ENCODE results near the gene NDUFAF8. TPM values are rescaled to one million over a fixed set of nuclear protein-coding genes. Genes with fewer than 3 reads are reported as not detected.

Gene NDUFAF8
- total RNA-seq, 2 donors from 2014 or later, result 60.2 to 66.5 TPM

DNA sequence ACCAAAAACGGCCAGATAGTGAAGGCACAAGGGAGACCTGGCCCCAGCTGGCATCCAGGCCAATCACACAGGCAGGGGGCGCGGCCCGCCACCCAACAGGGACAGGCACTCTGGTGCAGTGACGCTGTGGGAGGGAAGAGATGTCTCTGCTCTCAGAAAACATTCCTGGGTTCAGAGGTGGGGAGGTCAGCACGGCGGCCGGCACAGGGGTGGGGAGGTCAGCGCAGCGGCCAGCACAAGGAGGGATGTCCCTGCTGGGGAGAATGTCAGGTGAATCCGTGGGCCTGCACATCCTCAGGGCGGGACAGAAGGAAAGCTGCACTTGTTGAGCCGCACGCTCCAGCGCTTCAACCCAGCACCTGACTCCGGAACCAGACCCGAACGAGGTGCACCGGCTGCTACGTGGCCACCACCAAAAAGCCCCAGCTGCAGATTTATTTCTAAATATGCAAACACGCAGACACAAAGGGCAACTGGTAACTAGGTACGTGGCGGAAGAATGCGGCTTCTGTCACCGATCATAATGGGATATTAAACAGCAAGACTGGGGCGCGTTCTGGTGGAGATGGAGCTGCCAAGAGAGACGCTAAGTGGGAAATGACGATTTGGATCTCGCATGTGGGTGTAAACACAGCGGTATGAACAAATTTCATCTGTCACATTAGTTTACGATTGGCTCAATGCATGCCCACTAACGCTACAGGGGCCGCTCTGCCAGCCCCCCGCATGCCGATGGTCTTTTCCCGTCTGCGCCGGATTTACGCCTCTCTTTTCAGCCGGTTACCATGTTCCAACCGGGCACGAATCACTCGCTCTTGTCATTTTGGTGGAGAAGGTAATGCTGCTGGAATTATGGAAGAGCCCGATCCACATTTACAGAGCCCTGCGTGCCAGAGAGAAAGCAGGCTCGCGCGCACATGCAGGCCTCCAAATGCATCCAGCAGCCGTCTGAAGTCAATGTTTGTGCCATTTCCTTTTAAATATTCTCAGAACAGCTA, 40.5 kb downstream of the NDUFAF8 start:
- intact Hi-C loops (cut with DNase I), result no loop called here
- ATAC-seq (no peak), DNase-seq (no peak)

DNA sequence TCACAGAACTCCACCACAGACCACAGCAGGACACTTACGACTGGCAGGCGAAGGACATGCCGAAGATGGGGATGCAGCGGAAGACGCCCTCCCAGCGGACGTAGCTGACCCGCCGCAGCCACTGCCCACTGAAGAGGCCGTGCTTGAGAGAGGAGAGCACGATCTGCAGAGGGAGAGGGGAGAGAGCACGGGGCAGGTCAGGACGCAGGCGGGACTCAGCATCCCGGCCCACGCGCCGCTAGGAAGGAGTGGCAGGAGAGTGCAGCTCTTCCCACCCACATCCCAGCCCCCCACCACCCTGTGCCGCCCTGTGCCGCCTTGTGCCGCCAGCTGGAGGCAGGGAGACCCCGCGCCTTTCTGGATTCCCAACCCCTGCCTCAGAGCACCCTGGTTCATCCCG, 41.5 kb downstream of the NDUFAF8 start:
- intact Hi-C loops (cut with DNase I), result no loop called here
- ATAC-seq, result no peak
- no peak for DNase-seq

DNA sequence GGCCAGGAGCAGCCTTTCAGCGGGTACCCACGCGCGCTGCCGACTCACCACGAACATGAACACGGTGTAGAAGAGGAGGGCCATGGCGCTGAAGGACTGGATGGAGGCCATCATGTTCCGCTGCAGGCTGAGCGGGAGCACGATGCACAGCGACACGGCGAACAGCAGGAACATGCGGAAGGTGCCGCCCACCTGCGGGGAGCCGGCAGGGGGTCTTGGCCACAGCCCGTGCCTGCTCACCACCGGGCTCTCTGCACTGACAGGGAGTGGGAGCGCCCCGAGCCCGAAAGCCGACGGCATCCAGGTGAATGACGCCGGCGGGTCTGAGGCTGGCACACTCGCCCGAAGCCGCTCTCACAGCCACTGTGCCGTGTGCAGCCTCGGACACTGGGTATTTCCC, 43.0 kb downstream of the NDUFAF8 start:
- DNase-seq, result no peak
- intact Hi-C loops (cut with DNase I), result no loop called here

DNA sequence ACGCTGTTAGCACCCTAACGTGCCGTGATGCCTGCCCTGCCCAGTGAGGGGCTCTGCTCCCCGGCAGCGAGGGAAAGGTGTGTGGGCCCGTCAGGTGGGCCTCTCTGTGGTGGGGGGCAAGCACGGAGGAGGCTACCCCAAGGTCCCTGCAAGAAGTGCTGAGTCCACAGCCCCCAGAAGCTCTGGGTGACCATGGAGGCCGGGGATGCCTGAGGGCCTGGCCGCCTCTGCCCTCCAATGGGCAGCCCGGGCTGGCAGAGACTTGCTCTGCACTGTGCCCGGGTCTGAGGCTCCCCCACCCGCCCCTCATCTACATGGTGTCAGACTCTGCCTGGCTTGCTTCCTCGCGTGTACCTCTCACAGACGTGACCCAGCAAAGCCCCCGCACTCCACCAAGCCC, 43.8 kb downstream of the NDUFAF8 start:
- no peak for DNase-seq
- intact Hi-C loops (cut with DNase I), result no loop called here
- ATAC-seq, result no peak

More for the DNA sequence above, 43.0 kb downstream of the NDUFAF8 start:
- no peak for ATAC-seq

DNA sequence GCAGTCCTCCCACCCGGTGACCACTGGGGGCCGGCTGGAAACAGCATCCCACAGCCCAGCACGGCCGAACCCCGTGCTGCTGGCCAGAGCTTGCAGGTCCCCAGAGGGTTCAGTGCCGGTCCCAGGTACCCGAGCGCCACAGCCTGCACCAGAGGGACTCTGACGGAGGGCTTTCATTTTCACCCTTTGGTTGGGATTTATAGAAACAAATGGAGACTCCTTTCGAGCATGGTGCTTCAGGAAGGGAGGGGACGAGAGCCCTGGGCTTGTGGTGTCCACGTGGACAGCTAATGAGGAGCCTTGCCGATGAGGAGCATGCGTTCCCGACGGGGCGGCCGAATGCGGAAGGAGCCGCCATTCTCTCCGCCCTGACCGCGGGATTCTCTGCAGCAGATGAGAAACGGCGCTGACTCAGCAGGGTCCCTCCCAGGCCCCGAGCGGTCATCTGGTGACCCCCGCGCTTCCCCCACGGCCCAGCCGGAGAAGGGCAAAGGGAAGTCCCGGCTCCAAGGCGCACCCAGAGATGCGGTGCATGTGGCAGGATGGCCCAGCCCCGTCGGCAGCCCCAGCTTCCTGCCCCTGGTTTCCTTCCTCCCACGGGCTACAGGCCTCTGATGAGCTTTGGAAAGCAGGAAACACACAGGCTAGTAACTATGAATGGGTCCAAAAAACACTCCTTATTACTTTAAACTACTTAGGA, 46.2 kb downstream of the NDUFAF8 start:
- intact Hi-C loops (cut with DNase I), result no loop called here
- ATAC-seq, result peak; percentile 81 to 85
- peak; percentile 90 for DNase-seq

GRCh38 chr17:81285894-81286293, 46.8 kb downstream of the NDUFAF8 start:
- intact Hi-C loops (cut with DNase I), result no loop called here
- ATAC-seq, result peak; percentile 7 to 24

DNA sequence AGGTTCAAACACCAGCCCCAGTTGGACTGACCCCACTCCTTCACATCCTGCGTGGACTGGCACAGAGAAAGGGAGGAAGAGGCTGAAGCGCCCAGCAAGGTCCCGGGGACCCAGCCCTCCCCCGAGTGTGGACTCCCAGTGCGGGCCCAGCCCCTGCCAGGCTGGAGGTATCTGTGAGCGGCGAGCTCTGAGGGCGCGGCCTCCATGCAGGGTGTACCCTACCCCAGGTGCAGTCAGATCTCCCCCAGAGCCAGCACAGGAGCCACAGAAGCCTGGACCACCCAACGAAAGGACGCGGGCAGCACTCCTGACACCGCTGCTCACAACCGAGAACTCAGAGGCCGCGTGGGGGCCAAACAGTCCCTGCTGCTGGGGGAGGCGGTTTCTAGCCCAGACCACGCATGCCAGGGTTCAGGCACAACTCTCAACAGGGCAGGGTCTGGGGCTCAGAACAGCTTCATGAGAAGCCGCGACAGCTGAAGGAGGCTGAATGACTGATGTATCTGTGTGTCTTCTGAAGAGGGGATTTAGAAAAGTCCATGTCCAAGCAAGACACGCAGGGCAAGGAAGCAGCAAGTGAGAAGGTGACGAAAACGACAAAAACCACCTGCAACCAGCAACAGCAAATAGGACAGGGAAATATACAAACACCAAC, 47.5 kb downstream of the NDUFAF8 start:
- no peak for DNase-seq

More at GRCh38 chr17:81285894-81286293, 46.8 kb downstream of the NDUFAF8 start:
- no peak for DNase-seq

GRCh38 chr17:81287152-81287551, 48.0 kb downstream of the NDUFAF8 start:
- no peak for DNase-seq
- no peak for ATAC-seq
- intact Hi-C loops (cut with DNase I), result no loop called here

More for the DNA sequence above, 47.5 kb downstream of the NDUFAF8 start:
- intact Hi-C loops (cut with DNase I), result no loop called here
- ATAC-seq, result no peak

- no peak for ATAC-seq
- intact Hi-C loops (cut with DNase I), result no loop called here
- DNase-seq, result no peak
Observed at GRCh38 chr17:81287741-81288430, 48.8 kb downstream of the NDUFAF8 start.

- no peak for ATAC-seq
- no peak for DNase-seq
- intact Hi-C loops (cut with DNase I), result no loop called here
Observed at GRCh38 chr17:81288715-81289114, 49.6 kb downstream of the NDUFAF8 start.

DNA sequence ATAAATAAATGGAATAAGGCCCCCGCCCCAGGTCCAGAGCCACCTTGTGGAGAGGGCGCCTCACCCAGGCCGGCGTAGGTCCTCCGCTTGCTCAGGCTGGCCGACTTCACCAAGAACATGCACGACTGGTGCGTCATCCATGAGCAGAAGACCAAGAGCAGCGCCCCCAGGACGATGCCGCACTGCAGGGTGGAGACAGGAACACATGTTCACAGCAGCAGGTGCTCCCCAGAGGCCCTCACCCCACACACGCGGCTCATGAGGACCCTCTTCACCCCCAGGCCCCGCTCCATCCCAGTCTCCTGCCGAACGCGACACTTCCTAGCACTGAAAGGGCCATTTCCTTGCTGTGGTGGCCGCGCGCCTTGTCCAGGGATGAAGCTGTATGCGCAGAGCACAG, 50.5 kb downstream of the NDUFAF8 start:
- intact Hi-C loops (cut with DNase I), result loop anchor here (5.0 to 10.0 kb wide), 4 partner anchors 103 to 195 kb away; partner anchors contain the start of gene BAHCC1 (in 1 of the 2)
- ATAC-seq, result no peak
- DNase-seq, result no peak

DNA sequence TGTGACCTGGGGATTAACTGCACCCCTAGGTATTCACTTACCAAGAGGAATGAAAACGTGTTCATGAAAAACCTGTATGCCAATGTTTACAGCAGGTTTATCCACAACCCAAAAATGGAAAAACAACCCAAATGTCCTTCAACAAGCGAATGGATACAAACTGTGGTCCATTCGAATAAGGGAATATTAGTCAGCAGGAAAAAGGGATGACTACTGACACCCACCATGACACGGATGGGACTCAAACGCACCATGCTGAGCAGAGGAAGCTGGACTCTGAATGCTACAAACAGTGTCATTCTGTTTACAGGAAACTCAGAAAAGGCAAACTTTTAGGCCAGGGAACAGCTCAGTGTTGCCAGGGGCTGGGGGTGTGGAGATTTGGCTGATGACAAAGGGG, 51.1 kb downstream of the NDUFAF8 start:
- DNase-seq, result no peak
- intact Hi-C loops (cut with DNase I), result loop anchor here (5.0 to 10.0 kb wide), 4 partner anchors 102 to 195 kb away; partner anchors contain the start of gene BAHCC1 (in 1 of the 2)

More for the DNA sequence above, 51.1 kb downstream of the NDUFAF8 start:
- ATAC-seq, result no peak

Other genes with a start within 250 kb of the NDUFAF8 start
- gene CHMP6, start 247.5 kb upstream of the NDUFAF8 start, total RNA-seq, result 10 to 100 TPM; 17.4 to 19.1 TPM
- 10 to 100 TPM; 32.8 to 38.0 TPM for gene BAIAP2, start 204.2 kb upstream of the NDUFAF8 start, total RNA-seq
- gene PVALEF, start 73.8 kb upstream of the NDUFAF8 start, total RNA-seq, result not detected
- gene AATK, start 73.1 kb upstream of the NDUFAF8 start, total RNA-seq, result 10 to 100 TPM in 1 of 2 donors, 1 to 10 TPM in 1; 8.3 to 12.7 TPM
- gene CEP131, start 16.4 kb upstream of the NDUFAF8 start, total RNA-seq, result 1 to 10 TPM; 4.9 to 5.7 TPM
- gene TEPSIN, start 263 bp upstream of the NDUFAF8 start, total RNA-seq, result 10 to 100 TPM; 12.7 to 14.0 TPM
- 10 to 100 TPM; 46.4 to 54.0 TPM for gene SLC38A10, start 56.0 kb downstream of the NDUFAF8 start, total RNA-seq
- gene BAHCC1, start 156.1 kb downstream of the NDUFAF8 start, total RNA-seq, result 1 to 10 TPM; 8.3 to 9.9 TPM